Transverse colon (tissue), 4 donors: ENCODE data around the gene GFOD1. TPM values are rescaled to one million over a fixed set of nuclear protein-coding genes. Genes with fewer than 3 reads are reported as not detected.
"Not testable (repeated sequence)": the region's sequence is repeated elsewhere in the genome, so short reads cannot be mapped to it uniquely, and the experiment has no call there.

ENCODE experiments used
- DNase-seq: peaks from one replicate; pipeline ENCODE4 v3.0.0-alpha.2; 2019
- H3K27ac ChIP-seq, 4 donors: fragments of 200-600 bp; sonication (generic); 2 replicates each; pipeline ENCODE4 v1.5.1; 2016 to 2018; ENCODE audit warnings: inconsistent platforms in 4 of 4
- H3K27me3 ChIP-seq: fragments of 200-600 bp; sonication (generic); 2 replicates; pipeline ENCODE4 v1.5.1; 2017; ENCODE audit warnings: inconsistent platforms
- H3K36me3 ChIP-seq, 4 donors: fragments of 200-600 bp; sonication (generic); 2 replicates each; pipeline ENCODE4 v1.5.1; 2017 to 2019; ENCODE audit warnings: inconsistent platforms in 4 of 4
- H3K4me1 ChIP-seq, 4 donors: fragments of 200-600 bp; sonication (generic); 2 replicates each; pipeline ENCODE4 v1.5.1; 2017 to 2020; ENCODE audit warnings: inconsistent platforms in 4 of 4
- H3K4me3 ChIP-seq, 4 donors: fragments of 200-600 bp; sonication (generic); 1 replicate in 1 of 4; 2 replicates in 3 of 4; pipeline versions ENCODE4 v1.5.1 to v1.6.1; 2017 to 2019; ENCODE audit warnings: inconsistent platforms in 4 of 4
- H3K9me3 ChIP-seq, 2 donors: fragments of 200-600 bp; sonication (generic); 2 replicates each; pipeline ENCODE4 v1.5.1; 2017 to 2019; ENCODE audit warnings: inconsistent platforms in 2 of 2
- CTCF ChIP-seq, 5 experiments: fragments of 200-600 bp in 3 of 5; fragments of 450-650 bp in 2 of 5; sonication (generic) in 3 of 5; IDR thresholded peaks; 1 replicate in 2 of 5; 2 replicates in 3 of 5; pipeline ENCODE4 v1.5.1; 2016 to 2017; ENCODE audit warnings: antibody characterized with exemption in 5 of 5, inconsistent platforms in 3 of 5, mild to moderate bottlenecking in 2 of 5, moderate library complexity in 1 of 5
- EP300 ChIP-seq: sonication (generic); formaldehyde crosslinking; IDR thresholded peaks from one replicate; pipeline ENCODE4 v1.6.1; 2017; ENCODE audit warnings: antibody characterized with exemption, low read depth
- POLR2A ChIP-seq: fragments of 450-650 bp; IDR thresholded peaks from one replicate; pipeline ENCODE4 v1.6.1; 2016; ENCODE audit warnings: antibody characterized with exemption, mild to moderate bottlenecking, moderate library complexity
- POLR2AphosphoS5 ChIP-seq, 3 donors: sonication (generic); formaldehyde crosslinking; IDR thresholded peaks; one replicate each; pipeline ENCODE4 v1.6.1; 2016; ENCODE audit warnings: antibody characterized with exemption in 3 of 3
- WGBS, 2 donors: methylation state at CpG; one replicate each; pipeline ENCODE4 v1.1.5; 2018; ENCODE audit warnings: low coverage in 1 of 2; 5-methylcytosine and 5-hydroxymethylcytosine counted together
- in situ Hi-C, 4 donors: fragments of 200-750 bp; cut with MboI; loops; one replicate each; pipeline versions ENCODE4 v1.15.0 to v1.15.1; 2017; ENCODE audit warnings: low sequenced_read_pairs in 3 of 4, low pct_ligation_motif_present in 1 of 4, low pct_unique_long_range_greater_than_20kb in 1 of 4
- intact Hi-C: fragments of 100-400 bp; cut with DNase I; formaldehyde crosslinking; loops from one replicate; pipeline ENCODE4 v1.15.1; 2023; ENCODE audit warnings: low total_unique reads
- total RNA-seq, 4 donors: library from RNA; depleted of rRNA; stranded (reverse); fragments of >200 nt; gene quantifications; one replicate each; pipeline ENCODE4 v1.1.0, GENCODE V29; 2016

GFOD1 gene
- total RNA-seq, 4 donors from 2014 or later, result 8.4 to 36.7 (median 19.9) TPM

- TF ChIP-seq EP300 (no peak), POLR2AphosphoS5 (IDR thresholded peaks at IDR 0.05) (peak in 1 of 3 donors; percentile 14), POLR2A (no peak)
- peak; percentile 81 for DNase-seq
- in situ Hi-C loops, result no loop called here
- Histone ChIP-seq H3K9me3 (no peaks in the 10 kb centered on the region), H3K4me1 (peaks cover 20 to 34% (median 32%) of the 10 kb centered on the region in 4 donors), H3K4me3 (no peak overlapping the region), H3K27me3 (no peaks in the 10 kb centered on the region), H3K27ac (peak overlapping the region; percentile 69 to 75 (median 72)), H3K36me3 (no peaks in the 10 kb centered on the region)
- intact Hi-C loops, result no loop called here
- WGBS, 2 donors, result 45% methylated on average over 5 to 11 of the region's 12 CpGs
Observed at GRCh38 chr6:13395272-13396237, 91.8 kb downstream of the GFOD1 start.

GRCh38 chr6:13392462-13392861 is 94.9 kb downstream of the GFOD1 start:
- H3K27me3 ChIP-seq, result no peaks in the 10 kb centered on the region
- H3K4me3 ChIP-seq, result no peak overlapping the region
- no peaks in the 10 kb centered on the region for H3K36me3 ChIP-seq
- DNase-seq, result no peak
- 48% methylated on average over 2 of the region's 2 CpGs; no CpG with 5 or more reads in 1 of the 2 donors for WGBS, 2 donors
- no peaks in the 10 kb centered on the region for H3K9me3 ChIP-seq
- H3K27ac ChIP-seq, result no peak overlapping the region
- in situ Hi-C loops, result no loop called here
- intact Hi-C loops, result no loop called here
- peaks cover 16 to 28% (median 27%) of the 10 kb centered on the region in 4 donors for H3K4me1 ChIP-seq
- TF ChIP-seq POLR2A (no peak), EP300 (no peak), CTCF (IDR thresholded peaks at IDR 0.05) (no peak), POLR2AphosphoS5 (IDR thresholded peaks at IDR 0.05) (no peak)

GRCh38 chr6:13391537-13391936 is 95.9 kb downstream of the GFOD1 start:
- no peaks in the 10 kb centered on the region for H3K27me3 ChIP-seq
- WGBS, 2 donors, result 92 to 98% methylated on average over 5 of the region's 5 CpGs
- H3K4me3 ChIP-seq, result no peak overlapping the region
- in situ Hi-C loops, result no loop called here
- DNase-seq, result no peak
- peaks cover 11 to 18% (median 18%) of the 10 kb centered on the region in 4 donors for H3K4me1 ChIP-seq
- TF ChIP-seq POLR2AphosphoS5 (IDR thresholded peaks at IDR 0.05), result no peak
- TF ChIP-seq POLR2A, result no peak
- no peak for TF ChIP-seq CTCF (IDR thresholded peaks at IDR 0.05)
- no peak for TF ChIP-seq EP300
- no peaks in the 10 kb centered on the region for H3K36me3 ChIP-seq
- H3K9me3 ChIP-seq, result no peaks in the 10 kb centered on the region
- intact Hi-C loops, result no loop called here
- no peak overlapping the region for H3K27ac ChIP-seq

GRCh38 chr6:13390658-13391057 is 96.7 kb downstream of the GFOD1 start:
- Histone ChIP-seq H3K36me3 (no peaks in the 10 kb centered on the region), H3K4me3 (no peak overlapping the region), H3K27ac (no peak overlapping the region), H3K4me1 (peaks cover 3 to 10% (median 9%) of the 10 kb centered on the region in 4 donors), H3K9me3 (no peaks in the 10 kb centered on the region), H3K27me3 (no peaks in the 10 kb centered on the region)
- DNase-seq, result no peak
- intact Hi-C loops, result no loop called here
- TF ChIP-seq CTCF (IDR thresholded peaks at IDR 0.05), result no peak
- TF ChIP-seq POLR2A, result no peak
- TF ChIP-seq EP300, result no peak
- TF ChIP-seq POLR2AphosphoS5 (IDR thresholded peaks at IDR 0.05), result no peak
- WGBS, 2 donors, result 41 to 69% methylated on average over 3 of the region's 3 CpGs
- in situ Hi-C loops, result no loop called here

- H3K9me3 ChIP-seq, H3K36me3 ChIP-seq, in situ Hi-C loops, H3K4me1 ChIP-seq, H3K27me3 ChIP-seq, H3K4me3 ChIP-seq, H3K27ac ChIP-seq, intact Hi-C loops, DNase-seq: not testable (repeated sequence)
- WGBS, 2 donors, result 100% methylated on average over 1 of the region's 1 CpG
Observed at GRCh38 chr6:13389237-13389636, 98.2 kb downstream of the GFOD1 start.

- intact Hi-C loops, result not testable (repeated sequence)
- WGBS, 2 donors, result 89 to 100% methylated on average over 1 of the region's 1 CpG
Observed at GRCh38 chr6:13388769-13389168, 98.6 kb downstream of the GFOD1 start.

More at GRCh38 chr6:13388769-13389168, 98.6 kb downstream of the GFOD1 start:
- DNase-seq, H3K9me3 ChIP-seq, H3K4me3 ChIP-seq, H3K27me3 ChIP-seq, H3K36me3 ChIP-seq, H3K4me1 ChIP-seq, in situ Hi-C loops, H3K27ac ChIP-seq: not testable (repeated sequence)
